Neural cell (in vitro differentiated cells): Measurements from ENCODE around the gene DEAF1. TPM values are rescaled to one million over a fixed set of nuclear protein-coding genes. Genes with fewer than 3 reads are reported as not detected.

ENCODE experiments used
- H2AFZ ChIP-seq: fragments of 200-600, 300-800 bp; sonication (generic), shearing (Covaris generic); 2 replicates; pipeline ENCODE4 v1.6.0; 2014; ENCODE audit warnings: low read depth, mild to moderate bottlenecking, antibody characterized with exemption, low read length, moderate library complexity
- H3F3A ChIP-seq: fragments of 200-600 bp; shearing (Covaris generic); 2 replicates; pipeline ENCODE4 v1.6.1; 2016; ENCODE audit warnings: mild to moderate bottlenecking, moderate library complexity, mixed read lengths, antibody characterized with exemption, low read length; ENCODE audit not compliant: insufficient read depth, poor library complexity, severe bottlenecking
- H3K27ac ChIP-seq: fragments of 200-600, 300-800 bp; sonication (generic), shearing (Covaris generic); 2 replicates; pipeline ENCODE4 v1.5.1; 2014; ENCODE audit warnings: mild to moderate bottlenecking, low read length, moderate library complexity
- H3K27me3 ChIP-seq: fragments of 300-800, 200-600 bp; sonication (generic), shearing (Covaris generic); 2 replicates; pipeline ENCODE4 v1.6.0; 2014; ENCODE audit warnings: mild to moderate bottlenecking, low read depth, low read length, moderate library complexity; ENCODE audit not compliant: insufficient read depth
- H3K36me3 ChIP-seq: fragments of 300-800, 200-600 bp; sonication (generic), shearing (Covaris generic); 2 replicates; pipeline ENCODE4 v1.5.1; 2014; ENCODE audit warnings: mild to moderate bottlenecking, antibody characterized with exemption, low read length, moderate library complexity; ENCODE audit not compliant: insufficient read depth
- H3K4me2 ChIP-seq: fragments of 300-800, 200-600 bp; sonication (generic), shearing (Covaris generic); 2 replicates; pipeline ENCODE4 v1.6.0; 2014; ENCODE audit warnings: mild to moderate bottlenecking, low read length
- H3K4me3 ChIP-seq: fragments of 300-800, 200-600 bp; sonication (generic), shearing (Covaris generic); 2 replicates; pipeline ENCODE4 v1.5.1; 2014; ENCODE audit warnings: mild to moderate bottlenecking, low read length, moderate library complexity
- H3K79me2 ChIP-seq: fragments of 200-600 bp; shearing (Covaris generic); replicated peaks from 2 replicates; pipeline ENCODE4 v1.6.0; 2014; ENCODE audit warnings: mild to moderate bottlenecking, low read length, moderate library complexity; ENCODE audit not compliant: insufficient read depth
- H3K9ac ChIP-seq: fragments of 300-800, 200-600 bp; sonication (generic), shearing (Covaris generic); 2 replicates; pipeline ENCODE4 v1.6.1; 2016; ENCODE audit warnings: mild to moderate bottlenecking, low read length, mixed read lengths
- H3K9me2 ChIP-seq: fragments of 200-600 bp; shearing (Covaris generic); 2 replicates; pipeline ENCODE4 v1.6.1; 2016; ENCODE audit warnings: mild to moderate bottlenecking, low read length, mixed read lengths; ENCODE audit not compliant: insufficient read depth
- H3K9me3 ChIP-seq: fragments of 200-600, 300-800 bp; sonication (generic), shearing (Covaris generic); 2 replicates; pipeline ENCODE4 v1.6.1; 2016; ENCODE audit warnings: mild to moderate bottlenecking, mixed run types, low read length, moderate library complexity, mixed read lengths
- H4K20me1 ChIP-seq: fragments of 200-600 bp; shearing (Covaris generic); 2 replicates; pipeline ENCODE4 v1.6.1; 2016; ENCODE audit warnings: mild to moderate bottlenecking, mixed run types; ENCODE audit not compliant: insufficient read depth
- EP300 ChIP-seq: fragments of 450-650 bp; conservative IDR thresholded peaks from 2 replicates; pipeline ENCODE4 v1.6.1; 2014; ENCODE audit warnings: antibody characterized with exemption, mild to moderate bottlenecking, moderate library complexity; ENCODE audit not compliant: poor library complexity, severe bottlenecking
- EZH2 ChIP-seq: fragments of 200-600, 300-800 bp; shearing (Covaris generic), sonication (generic); IDR thresholded peaks from 2 replicates; pipeline ENCODE4 v1.6.1; 2014; ENCODE audit warnings: antibody characterized with exemption, low read length, borderline replicate concordance, mild to moderate bottlenecking; ENCODE audit not compliant: insufficient read depth, poor library complexity, severe bottlenecking
- MXI1 ChIP-seq: fragments of 450-650 bp; conservative IDR thresholded peaks from 2 replicates; pipeline ENCODE4 v1.6.1; 2014; ENCODE audit warnings: antibody characterized with exemption, mild to moderate bottlenecking; ENCODE audit not compliant: poor library complexity, severe bottlenecking
- POLR2AphosphoS5 ChIP-seq: IDR thresholded peaks from 2 replicates; pipeline ENCODE4 v1.6.1; 2012
- RAD21 ChIP-seq: fragments of 450-650 bp; conservative IDR thresholded peaks from 2 replicates; pipeline ENCODE4 v1.6.1; 2014; ENCODE audit warnings: antibody characterized with exemption, mild to moderate bottlenecking, moderate library complexity
- SMC3 ChIP-seq: fragments of 450-650 bp; conservative IDR thresholded peaks from 2 replicates; pipeline ENCODE4 v1.6.1; 2014; ENCODE audit warnings: antibody characterized with exemption, mild to moderate bottlenecking, moderate library complexity; ENCODE audit not compliant: poor library complexity
- TAF1 ChIP-seq: IDR thresholded peaks from 2 replicates; pipeline ENCODE4 v1.6.1; 2012; ENCODE audit warnings: low read depth
- polyA plus RNA-seq: library from polyadenylated mRNA; depleted of rRNA; stranded (reverse); fragments of >200 nt; gene quantifications from 2 replicates; pipeline ENCODE4 v1.2.3, GENCODE V29; 2014
- TF ChIP-seq, protein P1 (sequence below): fragments of 450-650 bp; IDR thresholded peaks from 2 replicates; pipeline ENCODE4 v1.5.1; 2014; ENCODE audit warnings: antibody characterized with exemption, mild to moderate bottlenecking, moderate library complexity; ENCODE audit not compliant: poor library complexity, severe bottlenecking
- TF ChIP-seq, protein P2 (sequence below): IDR thresholded peaks from 2 replicates; pipeline ENCODE4 v1.6.1; 2012; ENCODE audit warnings: borderline replicate concordance

The DEAF1 gene
- polyA plus RNA-seq, 1 donor from 2014 or later = 87.6 TPM

DNA sequence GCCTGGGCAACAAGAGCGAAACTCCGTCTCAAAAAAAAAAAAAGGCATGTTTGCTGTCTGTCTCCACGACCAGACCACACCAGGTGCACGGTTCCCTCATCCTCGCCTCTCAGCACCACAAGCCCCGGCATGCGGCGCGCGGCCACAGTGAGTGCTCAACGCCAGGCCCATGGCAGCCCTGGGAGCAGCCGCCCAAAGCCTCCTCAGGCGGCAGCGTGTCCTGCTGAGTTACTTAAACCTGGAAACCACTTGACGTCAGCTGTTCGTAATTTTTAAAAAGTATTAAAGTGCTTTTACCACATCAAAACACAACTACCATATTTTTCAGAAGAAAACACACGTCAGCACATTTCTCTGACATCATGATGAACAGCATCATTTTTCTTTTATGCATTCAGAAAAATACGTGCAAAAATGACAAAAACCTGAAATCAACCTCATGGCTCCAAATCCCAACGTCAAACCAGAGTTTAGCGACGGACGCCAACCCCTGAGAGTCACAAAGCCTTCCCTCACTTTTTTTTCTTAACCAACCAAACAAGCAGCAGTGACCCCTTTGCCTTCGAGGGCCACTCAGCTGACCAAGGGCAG lies 2.1 kb downstream of the DEAF1 start:
- Histone ChIP-seq H3K4me2 (peak overlapping the region; percentile 48), H3K79me2 (peaks cover 23% of the 10 kb centered on the region), H3K27ac (no peak overlapping the region), H2AFZ (no peak overlapping the region), H3K9ac (peak overlapping the region; percentile 96), H3K36me3 (no peaks in the 10 kb centered on the region), H3K9me3 (no peaks in the 10 kb centered on the region), H3K9me2 (no peaks in the 10 kb centered on the region), H3K27me3 (no peaks in the 10 kb centered on the region), H3K4me3 (peak overlapping the region; percentile 85), H3F3A (no peaks in the 10 kb centered on the region), H4K20me1 (no peaks in the 10 kb centered on the region)
- TF ChIP-seq MXI1 = no peak
- TF ChIP-seq EZH2 = no peak
- TF ChIP-seq, protein P1, sequence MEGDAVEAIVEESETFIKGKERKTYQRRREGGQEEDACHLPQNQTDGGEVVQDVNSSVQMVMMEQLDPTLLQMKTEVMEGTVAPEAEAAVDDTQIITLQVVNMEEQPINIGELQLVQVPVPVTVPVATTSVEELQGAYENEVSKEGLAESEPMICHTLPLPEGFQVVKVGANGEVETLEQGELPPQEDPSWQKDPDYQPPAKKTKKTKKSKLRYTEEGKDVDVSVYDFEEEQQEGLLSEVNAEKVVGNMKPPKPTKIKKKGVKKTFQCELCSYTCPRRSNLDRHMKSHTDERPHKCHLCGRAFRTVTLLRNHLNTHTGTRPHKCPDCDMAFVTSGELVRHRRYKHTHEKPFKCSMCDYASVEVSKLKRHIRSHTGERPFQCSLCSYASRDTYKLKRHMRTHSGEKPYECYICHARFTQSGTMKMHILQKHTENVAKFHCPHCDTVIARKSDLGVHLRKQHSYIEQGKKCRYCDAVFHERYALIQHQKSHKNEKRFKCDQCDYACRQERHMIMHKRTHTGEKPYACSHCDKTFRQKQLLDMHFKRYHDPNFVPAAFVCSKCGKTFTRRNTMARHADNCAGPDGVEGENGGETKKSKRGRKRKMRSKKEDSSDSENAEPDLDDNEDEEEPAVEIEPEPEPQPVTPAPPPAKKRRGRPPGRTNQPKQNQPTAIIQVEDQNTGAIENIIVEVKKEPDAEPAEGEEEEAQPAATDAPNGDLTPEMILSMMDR = no peak
- TF ChIP-seq POLR2AphosphoS5 = no peak

DNA sequence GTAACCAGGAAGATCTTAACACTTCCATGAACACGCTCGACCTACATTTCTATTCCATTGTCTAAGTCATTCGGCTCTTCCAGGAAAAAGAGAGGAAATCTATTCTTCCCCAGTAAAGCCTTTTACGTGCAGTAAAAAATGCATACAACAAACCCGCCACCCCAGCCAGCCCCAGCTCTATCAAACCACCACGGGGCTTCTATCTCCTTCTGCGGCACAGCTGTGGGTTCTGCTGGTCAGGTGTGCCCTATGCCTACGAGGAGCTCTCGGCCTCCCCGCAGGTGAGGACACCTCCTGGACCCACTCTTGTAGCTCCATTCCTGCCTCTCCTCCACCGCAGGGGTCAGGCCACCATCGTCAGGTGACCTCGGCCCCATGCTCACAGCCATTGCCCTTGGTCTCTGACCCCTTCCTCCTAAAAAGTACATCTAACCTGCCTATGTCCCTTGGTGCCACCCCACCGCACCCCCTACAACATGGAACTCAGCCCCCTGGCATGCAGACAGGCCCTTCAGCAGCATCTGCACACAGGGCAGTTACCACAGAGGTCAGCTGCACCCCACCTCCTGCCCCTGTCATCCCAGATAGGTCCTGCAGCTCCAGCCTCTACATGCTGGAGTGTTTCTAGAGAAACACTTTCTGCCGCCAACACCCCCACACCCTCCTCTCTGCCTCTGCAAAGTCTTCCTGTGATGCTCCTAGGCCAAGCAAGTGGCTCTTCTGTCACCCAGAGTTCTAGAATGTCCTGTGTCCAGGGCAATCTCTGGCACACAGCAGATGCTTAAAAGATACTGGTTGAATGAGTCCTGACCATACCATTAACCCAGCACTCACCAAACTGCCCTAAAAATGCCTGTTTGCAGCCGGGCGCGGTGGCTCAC lies 3.1 kb downstream of the DEAF1 start:
- Histone ChIP-seq H3K9me3 (no peaks in the 10 kb centered on the region), H3K4me3 (no peak overlapping the region), H3K9me2 (no peaks in the 10 kb centered on the region), H4K20me1 (no peaks in the 10 kb centered on the region), H3K4me2 (no peak overlapping the region), H3K9ac (no peak overlapping the region), H3K27me3 (no peaks in the 10 kb centered on the region), H2AFZ (no peak overlapping the region), H3K79me2 (peaks cover 23% of the 10 kb centered on the region), H3K36me3 (no peaks in the 10 kb centered on the region), H3K27ac (no peak overlapping the region), H3F3A (no peaks in the 10 kb centered on the region)
- TF ChIP-seq SMC3 = no peak
- TF ChIP-seq, protein P2, sequence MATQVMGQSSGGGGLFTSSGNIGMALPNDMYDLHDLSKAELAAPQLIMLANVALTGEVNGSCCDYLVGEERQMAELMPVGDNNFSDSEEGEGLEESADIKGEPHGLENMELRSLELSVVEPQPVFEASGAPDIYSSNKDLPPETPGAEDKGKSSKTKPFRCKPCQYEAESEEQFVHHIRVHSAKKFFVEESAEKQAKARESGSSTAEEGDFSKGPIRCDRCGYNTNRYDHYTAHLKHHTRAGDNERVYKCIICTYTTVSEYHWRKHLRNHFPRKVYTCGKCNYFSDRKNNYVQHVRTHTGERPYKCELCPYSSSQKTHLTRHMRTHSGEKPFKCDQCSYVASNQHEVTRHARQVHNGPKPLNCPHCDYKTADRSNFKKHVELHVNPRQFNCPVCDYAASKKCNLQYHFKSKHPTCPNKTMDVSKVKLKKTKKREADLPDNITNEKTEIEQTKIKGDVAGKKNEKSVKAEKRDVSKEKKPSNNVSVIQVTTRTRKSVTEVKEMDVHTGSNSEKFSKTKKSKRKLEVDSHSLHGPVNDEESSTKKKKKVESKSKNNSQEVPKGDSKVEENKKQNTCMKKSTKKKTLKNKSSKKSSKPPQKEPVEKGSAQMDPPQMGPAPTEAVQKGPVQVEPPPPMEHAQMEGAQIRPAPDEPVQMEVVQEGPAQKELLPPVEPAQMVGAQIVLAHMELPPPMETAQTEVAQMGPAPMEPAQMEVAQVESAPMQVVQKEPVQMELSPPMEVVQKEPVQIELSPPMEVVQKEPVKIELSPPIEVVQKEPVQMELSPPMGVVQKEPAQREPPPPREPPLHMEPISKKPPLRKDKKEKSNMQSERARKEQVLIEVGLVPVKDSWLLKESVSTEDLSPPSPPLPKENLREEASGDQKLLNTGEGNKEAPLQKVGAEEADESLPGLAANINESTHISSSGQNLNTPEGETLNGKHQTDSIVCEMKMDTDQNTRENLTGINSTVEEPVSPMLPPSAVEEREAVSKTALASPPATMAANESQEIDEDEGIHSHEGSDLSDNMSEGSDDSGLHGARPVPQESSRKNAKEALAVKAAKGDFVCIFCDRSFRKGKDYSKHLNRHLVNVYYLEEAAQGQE = no peak
- TF ChIP-seq RAD21 = no peak
- TF ChIP-seq EP300 = no peak
- TF ChIP-seq POLR2AphosphoS5 = no peak
- TF ChIP-seq, protein P1 = no peak
- no peak for TF ChIP-seq TAF1
- TF ChIP-seq MXI1 = no peak
- TF ChIP-seq EZH2 = no peak
